Astrocyte (in vitro differentiated cells and primary cell): ENCODE measurements around the gene LTBP2.

Experiments
- EZH2 ChIP-seq: IDR thresholded peaks from 2 replicates; pipeline ENCODE4 v1.6.1; 2012; ENCODE audit warnings: mild to moderate bottlenecking, low read length, inconsistent platforms; ENCODE audit not compliant: insufficient read depth
- TF ChIP-seq, protein P1 (sequence below): IDR thresholded peaks from 2 replicates; pipeline ENCODE4 v1.5.1; 2011; ENCODE audit warnings: low read depth, mild to moderate bottlenecking, inconsistent platforms, low read length, moderate library complexity; ENCODE audit not compliant: insufficient read depth

- TF ChIP-seq, protein P1, sequence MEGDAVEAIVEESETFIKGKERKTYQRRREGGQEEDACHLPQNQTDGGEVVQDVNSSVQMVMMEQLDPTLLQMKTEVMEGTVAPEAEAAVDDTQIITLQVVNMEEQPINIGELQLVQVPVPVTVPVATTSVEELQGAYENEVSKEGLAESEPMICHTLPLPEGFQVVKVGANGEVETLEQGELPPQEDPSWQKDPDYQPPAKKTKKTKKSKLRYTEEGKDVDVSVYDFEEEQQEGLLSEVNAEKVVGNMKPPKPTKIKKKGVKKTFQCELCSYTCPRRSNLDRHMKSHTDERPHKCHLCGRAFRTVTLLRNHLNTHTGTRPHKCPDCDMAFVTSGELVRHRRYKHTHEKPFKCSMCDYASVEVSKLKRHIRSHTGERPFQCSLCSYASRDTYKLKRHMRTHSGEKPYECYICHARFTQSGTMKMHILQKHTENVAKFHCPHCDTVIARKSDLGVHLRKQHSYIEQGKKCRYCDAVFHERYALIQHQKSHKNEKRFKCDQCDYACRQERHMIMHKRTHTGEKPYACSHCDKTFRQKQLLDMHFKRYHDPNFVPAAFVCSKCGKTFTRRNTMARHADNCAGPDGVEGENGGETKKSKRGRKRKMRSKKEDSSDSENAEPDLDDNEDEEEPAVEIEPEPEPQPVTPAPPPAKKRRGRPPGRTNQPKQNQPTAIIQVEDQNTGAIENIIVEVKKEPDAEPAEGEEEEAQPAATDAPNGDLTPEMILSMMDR = no peak
- TF ChIP-seq EZH2 = no peak
Measured at GRCh38 chr14:74577247-74577947, 34.6 kb downstream of the LTBP2 start.
